Stimulated activated CD4-positive, alpha-beta T cell treated with anti-CD3 and anti-CD28 coated beads, Interleukin-15, amount 100 ng/mL, for 1 hour (primary cell): ENCODE measurements around the gene FLOT1.

Source experiments
- DNase-seq, 2 donors: peaks; one replicate each; pipeline ENCODE4 v3.0.0-alpha.2; 2020; ENCODE audit warnings: low read depth in 1 of 2, low spot score in 1 of 2

The FLOT1 gene

DNA sequence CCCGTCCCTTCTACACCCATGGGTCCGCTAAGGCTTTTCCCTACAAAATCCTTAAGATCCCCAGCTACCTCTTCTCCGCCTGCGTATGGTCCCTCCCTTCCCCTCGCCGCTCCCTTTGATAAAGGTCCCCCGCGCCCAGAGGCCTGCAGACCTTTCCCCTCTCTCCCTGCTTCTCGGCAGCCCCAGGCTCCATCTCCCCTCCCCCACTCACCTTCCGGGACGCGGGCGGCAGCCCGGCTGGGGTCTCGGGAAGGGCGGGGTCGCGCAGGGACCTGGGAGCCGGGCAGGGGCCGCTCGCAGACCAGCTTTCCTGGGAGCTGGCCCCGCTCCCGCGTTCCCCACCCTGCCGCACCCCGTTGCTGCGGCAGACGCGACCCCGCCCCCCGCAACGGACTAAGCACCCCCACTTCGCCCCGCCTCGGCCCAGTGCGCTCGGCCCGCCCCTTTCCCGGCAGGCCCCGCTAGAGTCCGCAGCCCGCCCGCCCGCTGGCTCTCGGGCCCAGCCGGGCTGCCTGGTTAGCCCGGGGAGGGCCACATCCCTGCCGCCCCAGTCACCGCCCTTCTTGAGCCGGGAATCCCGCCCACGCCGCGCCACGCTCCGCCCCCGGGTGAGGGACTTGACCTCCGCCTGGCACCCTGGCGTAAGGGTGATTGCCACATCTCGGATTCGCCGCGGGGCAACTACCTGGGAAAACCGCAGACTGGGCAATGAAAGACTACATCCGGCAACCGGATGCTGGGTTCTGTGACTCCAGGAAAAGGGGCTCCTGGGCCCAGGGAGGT is at the start of gene FLOT1:
TSS of gene FLOT1 (minus strand) at position 372 of the 783 bp plus-strand sequence. CDS start 498 bp downstream, outside the sequence.
- peak; percentile 88 to 91 for DNase-seq

DNA sequence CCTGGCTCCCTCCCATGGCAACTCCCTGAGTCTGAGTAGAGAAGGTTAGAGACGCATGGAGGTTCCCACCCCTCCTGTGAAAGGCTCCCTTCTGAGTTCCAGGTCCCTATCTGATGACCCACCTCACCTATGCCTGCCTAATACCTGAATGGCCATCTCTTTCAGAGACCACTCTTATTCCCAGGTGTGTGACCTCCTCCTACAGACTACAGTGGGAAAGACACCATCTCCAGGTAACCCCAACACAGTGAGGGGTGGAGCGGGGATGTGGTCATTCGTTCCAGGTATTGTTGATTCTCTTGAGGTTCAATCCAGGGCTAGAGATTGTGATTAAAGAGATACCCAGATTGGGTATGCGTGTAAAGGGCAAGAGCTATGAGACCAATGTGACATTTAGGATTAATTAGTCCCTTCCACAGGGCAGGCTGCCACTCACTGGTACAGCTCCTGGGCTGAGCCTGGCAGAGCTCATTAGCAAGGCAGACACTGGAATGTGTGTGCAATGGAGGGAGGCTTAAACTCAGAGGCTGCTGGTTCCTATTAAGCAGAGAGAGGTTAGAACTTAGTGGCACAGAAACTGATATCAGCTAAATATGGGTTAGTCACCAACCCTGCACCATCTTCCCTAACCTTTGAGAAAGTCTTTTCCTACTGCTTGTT is 48.4 kb upstream of the FLOT1 start:
- no peak for DNase-seq

- DNase-seq, result no peak
Observed at GRCh38 chr6:30789606-30790005, 47.1 kb upstream of the FLOT1 start.

GRCh38 chr6:30787954-30788353 is 45.5 kb upstream of the FLOT1 start:
- DNase-seq, result no peak

DNA sequence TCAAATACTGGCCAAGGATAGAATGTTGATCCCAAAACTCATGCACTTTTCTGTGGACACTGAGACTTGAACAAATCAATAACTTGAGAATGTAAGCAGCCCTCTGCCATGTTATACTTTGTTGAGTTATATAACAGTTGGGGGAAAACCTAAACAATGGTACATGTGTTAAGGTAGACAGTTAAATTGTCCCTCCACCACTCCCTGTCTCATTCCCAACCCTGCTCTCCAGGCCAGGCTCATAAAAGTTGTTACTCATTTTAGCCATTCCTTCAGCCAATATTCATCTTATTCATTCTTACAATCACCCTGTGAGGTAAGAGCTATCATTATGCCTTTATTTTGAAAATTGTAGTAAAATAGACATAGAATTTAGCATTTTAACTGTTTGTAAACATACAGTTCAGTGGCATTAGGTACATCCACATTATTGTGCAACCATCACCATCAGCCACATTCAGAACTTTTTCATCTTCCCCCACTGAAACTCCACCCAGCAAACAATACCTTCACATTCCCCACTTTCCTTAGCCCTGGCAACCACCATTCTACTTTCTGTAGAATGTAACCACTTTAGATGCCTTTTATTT is 40.0 kb upstream of the FLOT1 start:
- no peak for DNase-seq

DNA sequence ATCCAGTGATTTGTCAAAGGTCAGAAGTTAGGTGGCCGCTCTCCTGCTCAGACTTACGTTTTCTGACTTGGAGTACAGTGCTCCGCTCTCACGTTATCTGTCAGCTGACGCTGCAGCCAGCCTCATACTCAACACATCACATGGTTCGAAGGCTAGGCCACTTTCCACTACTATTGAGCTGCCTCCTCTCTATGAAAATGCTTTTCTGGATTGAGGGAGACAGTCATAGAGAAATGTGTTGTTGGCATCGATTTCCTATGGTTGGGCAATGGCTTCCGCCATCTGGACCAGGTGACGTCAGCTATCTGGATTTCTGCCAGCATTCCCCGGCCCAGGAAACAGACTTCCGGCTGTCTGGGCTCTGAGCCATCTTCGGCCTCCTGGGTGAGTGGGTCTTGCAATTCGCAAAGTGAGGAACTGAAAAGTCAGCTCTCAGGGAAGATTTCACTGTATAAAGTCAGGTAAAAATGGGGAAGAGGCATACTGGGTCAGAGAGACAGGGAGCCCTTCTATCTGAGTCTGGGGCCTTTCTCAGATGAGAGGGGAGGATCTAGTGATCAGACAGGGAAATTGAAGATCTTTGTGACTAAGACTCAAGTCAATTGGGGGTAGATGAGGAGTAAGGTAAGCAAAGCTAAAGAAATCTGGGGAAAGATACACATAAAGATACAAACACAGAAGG is 39.4 kb upstream of the FLOT1 start:
- no peak for DNase-seq

DNA sequence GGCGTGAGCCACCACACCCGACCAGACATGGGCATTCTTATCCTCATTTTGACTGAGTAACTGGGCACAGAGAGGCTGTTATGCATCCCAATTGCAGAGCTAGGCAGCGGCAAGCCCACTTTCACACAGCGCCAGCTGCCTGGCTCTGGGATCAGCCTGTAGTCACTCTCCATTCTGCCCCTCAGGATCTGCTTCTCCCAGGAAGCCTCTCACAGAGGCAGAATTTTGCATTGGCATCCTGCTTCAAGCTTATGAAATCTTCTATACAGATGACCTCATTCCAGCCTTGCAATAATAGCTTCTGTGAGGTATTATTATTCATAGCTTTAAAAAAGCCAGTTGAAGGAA is 38.9 kb upstream of the FLOT1 start:
- DNase-seq, result no peak

DNA sequence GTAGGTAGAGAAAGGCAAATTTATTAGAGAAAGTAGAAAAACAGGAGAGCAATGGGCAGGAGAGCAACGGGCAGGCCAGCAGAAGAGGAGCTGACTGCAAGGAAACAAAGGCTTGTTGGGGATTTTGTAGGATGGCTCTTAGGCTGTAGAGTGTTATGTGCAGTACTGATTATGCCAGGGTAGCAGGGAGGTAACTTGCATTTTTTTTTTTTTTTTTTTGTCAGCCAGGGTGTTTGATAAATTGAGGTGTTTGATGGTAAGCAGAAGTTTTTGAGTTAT is 38.1 kb upstream of the FLOT1 start:
- no peak for DNase-seq

DNA sequence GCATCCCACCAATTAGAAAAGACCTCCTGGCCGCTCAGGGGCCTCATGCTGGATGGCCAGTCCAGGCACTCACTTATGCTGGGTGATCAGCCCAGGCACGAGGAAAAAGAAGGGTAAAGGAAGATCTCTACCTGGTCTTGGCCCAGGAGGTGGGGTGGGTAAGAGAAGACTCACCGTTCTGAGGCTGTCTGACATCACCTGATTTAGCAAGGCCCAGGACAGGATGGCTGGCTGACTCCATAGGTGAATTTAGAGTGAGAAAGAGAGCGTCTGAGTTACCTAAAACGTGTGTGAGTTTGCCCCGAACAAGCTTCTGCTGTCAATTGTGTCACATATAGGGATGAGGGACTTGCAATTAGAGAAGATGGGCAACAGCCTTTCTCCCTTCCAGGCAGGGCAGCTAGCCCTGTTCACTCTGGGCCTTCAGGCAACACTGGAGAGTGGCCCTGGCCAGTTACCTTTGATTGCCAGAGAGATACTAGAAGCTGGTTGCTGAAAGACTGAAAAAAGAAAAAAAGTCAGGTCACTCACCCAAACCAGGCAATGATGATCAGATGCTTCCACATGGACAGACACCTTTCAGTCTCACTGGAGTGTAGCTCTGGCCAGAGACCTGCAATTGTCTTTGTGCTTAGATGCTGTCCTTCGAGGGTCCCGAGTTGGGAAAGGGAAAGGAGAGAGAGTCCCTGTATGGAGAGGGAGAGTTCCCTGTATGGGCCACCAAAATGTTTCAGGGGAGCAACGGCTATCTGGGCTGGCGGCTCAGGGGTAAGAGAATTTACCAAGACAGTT is 37.6 kb upstream of the FLOT1 start:
- no peak for DNase-seq

GRCh38 chr6:30778001-30778635 is 35.6 kb upstream of the FLOT1 start:
- DNase-seq, result no peak

DNA sequence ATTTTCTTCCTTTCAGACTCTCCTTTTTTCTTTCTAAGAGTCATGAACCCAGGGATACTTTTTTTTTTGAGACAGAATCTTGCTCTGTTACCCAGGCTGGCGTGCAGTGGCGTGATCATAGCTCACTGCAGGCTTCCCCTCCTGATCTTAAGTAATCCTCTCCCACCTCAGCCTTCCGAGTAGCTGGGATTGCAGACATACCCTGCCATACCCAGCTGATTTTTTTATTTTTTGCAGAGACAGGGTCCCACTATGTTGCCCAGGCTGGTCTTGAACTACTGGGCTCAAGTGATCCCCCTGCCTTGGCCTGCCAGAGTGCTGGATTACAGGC is 34.6 kb upstream of the FLOT1 start:
- no peak for DNase-seq

DNA sequence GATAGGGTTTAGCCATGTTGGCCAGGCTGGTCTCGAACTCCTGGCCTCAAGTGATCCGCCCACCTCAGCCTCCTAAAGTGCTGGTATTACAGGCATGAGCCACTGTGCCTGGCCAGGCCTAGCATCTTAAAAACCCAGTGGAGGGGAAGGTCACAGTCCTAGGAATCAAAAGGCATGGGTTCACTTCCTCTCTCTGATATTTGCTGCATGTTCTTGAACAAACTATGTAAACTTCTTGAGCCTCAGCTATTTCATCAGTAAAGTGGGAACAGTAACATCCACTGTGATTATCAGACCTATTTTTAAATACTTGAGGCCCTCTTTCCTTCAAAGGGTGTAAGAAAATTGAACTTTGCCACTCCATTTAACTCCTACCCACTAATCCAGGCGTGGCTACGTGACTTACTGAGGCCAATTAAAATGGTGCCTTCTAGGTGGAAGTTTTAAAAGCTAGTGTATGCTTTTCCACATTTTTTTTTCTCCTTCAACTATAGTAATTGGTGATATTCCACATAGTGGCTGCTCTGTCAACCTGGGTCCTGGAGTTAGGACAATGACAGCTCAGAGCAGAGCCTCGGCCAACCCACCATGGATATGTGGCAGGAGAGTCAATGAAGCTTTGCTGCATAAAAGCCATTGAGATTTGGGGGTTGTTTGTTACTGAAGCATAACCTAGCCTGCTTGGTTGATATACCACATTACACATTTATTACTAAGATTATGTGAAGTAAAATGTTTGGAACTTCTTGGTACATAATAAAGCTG is 34.1 kb upstream of the FLOT1 start:
- no peak for DNase-seq

DNA sequence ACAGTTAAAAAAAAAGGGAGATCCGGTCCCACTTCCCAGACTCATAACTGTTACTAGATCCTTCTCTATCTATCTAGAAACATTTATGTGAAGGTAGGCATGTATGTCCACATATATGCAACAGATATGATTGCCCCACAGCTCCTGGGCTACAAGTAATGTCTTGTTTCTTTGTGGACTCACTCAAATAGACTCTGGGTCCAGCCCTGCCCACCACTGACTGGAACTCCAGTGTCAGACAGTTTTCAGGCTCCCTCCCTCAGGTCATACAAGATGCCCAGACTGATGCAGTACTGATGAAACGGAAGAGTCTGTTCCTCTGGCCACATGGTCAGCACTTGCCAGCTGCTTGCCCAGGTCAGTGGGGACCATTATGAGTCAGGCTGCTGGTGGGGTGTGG is 32.6 kb upstream of the FLOT1 start:
- DNase-seq, result no peak

DNA sequence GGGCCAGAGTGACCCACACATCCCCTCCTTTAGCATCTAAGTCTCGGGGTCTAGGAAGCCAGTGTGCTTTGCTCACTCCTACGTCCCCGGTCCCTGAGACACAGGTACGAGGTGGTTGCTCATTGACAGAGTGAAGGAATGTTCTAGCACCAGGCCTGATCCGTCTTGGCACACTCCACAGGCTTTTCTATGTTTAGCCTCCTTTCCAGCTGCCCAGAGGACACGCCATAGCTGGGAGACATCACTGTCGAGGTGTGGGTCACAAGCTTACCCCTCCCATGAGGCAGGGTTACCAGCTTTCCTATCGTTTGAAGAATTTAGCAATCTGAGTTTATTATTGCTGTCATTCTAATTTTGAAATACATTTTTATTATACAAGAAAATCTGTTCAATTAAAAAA is 32.2 kb upstream of the FLOT1 start:
- no peak for DNase-seq

GRCh38 chr6:30770592-30770991 is 28.1 kb upstream of the FLOT1 start:
- DNase-seq, result no peak

GRCh38 chr6:30769853-30770524 is 27.5 kb upstream of the FLOT1 start:
- no peak for DNase-seq

DNA sequence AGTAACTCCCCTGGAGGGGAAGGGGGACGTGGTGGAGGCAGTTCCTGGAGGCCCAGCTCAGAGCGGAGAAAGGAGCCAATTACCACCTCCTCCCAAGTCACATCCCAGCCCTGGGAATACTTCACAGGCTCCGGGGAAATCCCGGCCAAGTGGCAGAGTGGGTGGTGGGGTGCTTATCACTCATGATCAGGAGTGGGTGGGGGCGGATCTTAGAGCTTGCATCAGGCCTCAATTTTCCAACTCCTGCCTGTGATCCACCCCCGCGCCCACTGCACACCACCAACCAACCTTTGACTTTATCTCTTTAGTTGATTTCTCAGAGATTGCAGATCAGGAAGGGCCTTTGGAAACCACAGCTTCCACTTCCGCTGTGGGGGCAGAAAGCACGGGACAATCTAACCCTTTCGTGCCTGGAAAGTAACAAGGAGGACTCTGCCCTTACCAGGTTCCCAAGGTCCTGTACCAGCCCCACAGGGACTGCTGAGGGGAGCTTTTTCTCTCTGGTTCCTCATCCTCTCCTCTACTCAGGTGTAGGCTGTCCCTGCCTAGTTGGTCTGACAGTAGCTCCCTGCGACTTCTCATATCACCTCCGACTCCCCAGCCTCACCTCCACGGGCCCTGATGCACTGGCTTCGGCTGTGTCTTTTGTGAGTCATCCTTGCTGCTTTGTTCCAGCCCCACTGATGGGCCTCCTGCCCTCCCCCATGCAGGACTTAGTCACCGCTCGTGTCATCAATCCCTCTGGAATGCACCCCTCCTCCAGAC is 26.8 kb upstream of the FLOT1 start:
- peak; percentile 54 to 71 for DNase-seq

GRCh38 chr6:30768634-30769087 is 26.2 kb upstream of the FLOT1 start:
- peak; percentile 3 to 10 for DNase-seq

- DNase-seq, result no peak
Observed at GRCh38 chr6:30767944-30768301, 25.4 kb upstream of the FLOT1 start.
